H1 (cell line): ENCODE results near the gene GRIP1. TPM values are rescaled to one million over a fixed set of nuclear protein-coding genes. Genes with fewer than 3 reads are reported as not detected.

Source experiments
- CTCF ChIA-PET: fragments of 300-600 bp; sonication (Branson Sonifier 250); formaldehyde crosslinking; loops from one replicate; lab custom pipeline; 2021; ENCODE audit not compliant: partially characterized antibody; lab: Charles Lee
- POLR2A ChIA-PET: fragments of 300-600 bp; sonication (Branson Sonifier 250); formaldehyde crosslinking; loops from one replicate; lab custom pipeline; 2021; ENCODE audit warnings: inconsistent platforms; ENCODE audit not compliant: partially characterized antibody; lab: Charles Lee
- DNase-seq, 2 experiments: peaks; one replicate each; pipeline versions ENCODE4 v3.0.0 to v3.0.0-alpha.2; 2010 to 2022; ENCODE audit warnings: low spot score in 2 of 2, low read depth in 1 of 2, mixed read lengths in 1 of 2
- FAIRE-seq: peaks from 2 replicates; lab custom pipeline; 2011; peaks lifted over from hg19 to GRCh38; lab: Jason Lieb, UNC
- H2AFZ ChIP-seq: 2 replicates; pipeline ENCODE4 v1.8.1; 2012; ENCODE audit warnings: low read length, inconsistent platforms
- H2AK5ac ChIP-seq: 2 replicates; pipeline ENCODE4 v1.6.1; 2013; ENCODE audit warnings: low read depth, low read length
- H2BK120ac ChIP-seq: replicated peaks from 2 replicates; pipeline ENCODE3; 2013; ENCODE audit warnings: low read depth, low read length, inconsistent platforms
- H2BK12ac ChIP-seq: 2 replicates; pipeline ENCODE4 v1.6.1; 2013; ENCODE audit warnings: low read depth, low read length
- H2BK15ac ChIP-seq: 2 replicates; pipeline ENCODE4 v1.6.1; 2013; ENCODE audit warnings: low read length
- H2BK20ac ChIP-seq: 2 replicates; pipeline ENCODE4 v1.6.1; 2013; ENCODE audit warnings: low read length
- H2BK5ac ChIP-seq: 2 replicates; pipeline ENCODE4 v1.6.1; 2013; ENCODE audit warnings: low read depth, low read length
- H3K14ac ChIP-seq: 2 replicates; pipeline ENCODE4 v1.6.1; 2013; ENCODE audit warnings: inconsistent platforms; ENCODE audit not compliant: insufficient read length
- H3K18ac ChIP-seq: 2 replicates; pipeline ENCODE4 v1.6.1; 2013; ENCODE audit warnings: low read length; ENCODE audit errors: extremely low read depth
- H3K23ac ChIP-seq: 2 replicates; pipeline ENCODE4 v1.6.1; 2013; ENCODE audit warnings: inconsistent platforms; ENCODE audit not compliant: insufficient read length
- H3K23me2 ChIP-seq: 2 replicates; pipeline ENCODE4 v1.6.1; 2013; ENCODE audit warnings: low read depth, low read length
- H3K27ac ChIP-seq: 2 replicates; pipeline ENCODE4 v1.6.1; 2011; ENCODE audit warnings: low read depth, low read length, inconsistent platforms
- H3K27me3 ChIP-seq, 4 experiments: replicated peaks in 1 of 4; 1 replicate in 1 of 4; 2 replicates in 3 of 4; pipeline versions ENCODE4 v1.6.1 to v1.8.1; 2011 to 2013; ENCODE audit warnings: low read length in 3 of 4, mild to moderate bottlenecking in 3 of 4, inconsistent platforms in 2 of 4, mixed read lengths in 2 of 4, moderate library complexity in 1 of 4; ENCODE audit not compliant: control insufficient read depth in 3 of 4, insufficient read depth in 3 of 4; ENCODE audit errors: extremely low read depth in 1 of 4
- H3K36me3 ChIP-seq, 4 experiments: 2 replicates each; pipeline versions ENCODE4 v1.6.1 to v1.8.1; 2011 to 2013; ENCODE audit warnings: mild to moderate bottlenecking in 4 of 4, low read length in 3 of 4, moderate library complexity in 2 of 4, control low read depth in 1 of 4, inconsistent platforms in 1 of 4; ENCODE audit not compliant: insufficient read depth in 4 of 4, control insufficient read depth in 2 of 4
- H3K4ac ChIP-seq: replicated peaks from 2 replicates; pipeline ENCODE3; 2013; ENCODE audit warnings: low read length, low read depth, mixed read lengths, inconsistent platforms; ENCODE audit not compliant: insufficient read length
- H3K4me1 ChIP-seq, 4 experiments: replicated peaks in 1 of 4; 1 replicate in 1 of 4; 2 replicates in 3 of 4; pipeline versions ENCODE4 v1.6.1 to v1.8.1; 2011 to 2013; ENCODE audit warnings: low read length in 3 of 4, inconsistent platforms in 2 of 4, mixed read lengths in 1 of 4; ENCODE audit not compliant: insufficient read depth in 4 of 4, control insufficient read depth in 3 of 4
- H3K4me2 ChIP-seq, 2 experiments: 2 replicates each; pipeline versions ENCODE4 v1.6.1 to v1.8.1; 2011 to 2013; ENCODE audit warnings: low read depth in 2 of 2, low read length in 2 of 2, control low read depth in 1 of 2, inconsistent platforms in 1 of 2, mild to moderate bottlenecking in 1 of 2; ENCODE audit not compliant: insufficient read depth in 1 of 2
- H3K4me3 ChIP-seq, 4 experiments: fragments of 200-600, 300-600 bp in 1 of 4; sonication (generic), shearing (Covaris generic), sonication (Bioruptor Twin) in 1 of 4; 2 replicates each; pipeline versions ENCODE4 v1.5.1 to v1.8.1; 2011 to 2016; ENCODE audit warnings: low read length in 4 of 4, low read depth in 3 of 4, control low read depth in 2 of 4, inconsistent platforms in 2 of 4, mild to moderate bottlenecking in 2 of 4, mixed read lengths in 1 of 4, moderate library complexity in 1 of 4; ENCODE audit not compliant: insufficient read depth in 2 of 4; ENCODE audit errors: extremely low read depth in 1 of 4
- H3K56ac ChIP-seq: replicated peaks from 2 replicates; pipeline ENCODE3; 2013; ENCODE audit warnings: low read depth, mild to moderate bottlenecking, mixed read lengths, low read length, inconsistent platforms; ENCODE audit not compliant: insufficient read length
- H3K79me1 ChIP-seq: 2 replicates; pipeline ENCODE4 v1.6.1; 2013; ENCODE audit warnings: low read depth, low read length, control low read depth
- H3K79me2 ChIP-seq, 2 experiments: 2 replicates each; pipeline versions ENCODE4 v1.6.1 to v1.8.1; 2012 to 2013; ENCODE audit warnings: low read length in 2 of 2, mild to moderate bottlenecking in 2 of 2, inconsistent platforms in 1 of 2; ENCODE audit not compliant: insufficient read depth in 2 of 2, control insufficient read depth in 1 of 2
- H3K9ac ChIP-seq, 4 experiments: replicated peaks in 1 of 4; 1 replicate in 1 of 4; 2 replicates in 3 of 4; pipeline versions ENCODE4 v1.6.1 to v1.8.1; 2011 to 2013; ENCODE audit warnings: low read depth in 3 of 4, low read length in 3 of 4, control low read depth in 2 of 4, mild to moderate bottlenecking in 2 of 4, moderate library complexity in 2 of 4, inconsistent platforms in 1 of 4; ENCODE audit errors: extremely low read depth in 1 of 4
- H3K9me3 ChIP-seq, 2 experiments: 2 replicates each; pipeline versions ENCODE4 v1.6.1 to v1.8.1; 2012 to 2013; ENCODE audit warnings: mild to moderate bottlenecking in 2 of 2, moderate library complexity in 2 of 2, control low read depth in 1 of 2, inconsistent platforms in 1 of 2, low read depth in 1 of 2, low read length in 1 of 2, mixed read lengths in 1 of 2; ENCODE audit not compliant: insufficient read depth in 2 of 2
- H4K20me1 ChIP-seq, 2 experiments: replicated peaks in 1 of 2; 2 replicates each; pipeline versions ENCODE3 to v1.8.1; 2011 to 2013; ENCODE audit warnings: inconsistent platforms in 2 of 2, low read length in 2 of 2, mild to moderate bottlenecking in 1 of 2; ENCODE audit not compliant: insufficient read depth in 2 of 2, control insufficient read depth in 1 of 2
- H4K5ac ChIP-seq: 2 replicates; pipeline ENCODE4 v1.6.1; 2013; ENCODE audit warnings: low read length, low read depth, mixed read lengths, inconsistent platforms; ENCODE audit not compliant: insufficient read length
- H4K8ac ChIP-seq: 2 replicates; pipeline ENCODE4 v1.8.0; 2013; ENCODE audit warnings: mild to moderate bottlenecking, moderate library complexity, low read length, inconsistent platforms; ENCODE audit not compliant: insufficient read depth; ENCODE audit errors: extremely low read depth
- H4K91ac ChIP-seq: replicated peaks from 2 replicates; pipeline ENCODE3; 2013; ENCODE audit warnings: low read length, mixed read lengths, inconsistent platforms; ENCODE audit not compliant: insufficient read length
- CBX5 ChIP-seq: fragments of 300-800, 300-1000 bp; sonication (generic); IDR thresholded peaks from 2 replicates; pipeline ENCODE4 v1.7.1; 2016; ENCODE audit warnings: antibody characterized with exemption, low read length, low read depth
- CEBPB ChIP-seq: IDR thresholded peaks from 2 replicates; pipeline ENCODE4 v1.6.1; 2012; ENCODE audit warnings: low read depth, low read length
- CHD2 ChIP-seq: IDR thresholded peaks from 2 replicates; pipeline ENCODE4 v1.6.1; 2012; ENCODE audit warnings: low read length, improper control_type of control experiment
- CTBP2 ChIP-seq: IDR thresholded peaks from 2 replicates; pipeline ENCODE4 v1.7.0; 2011; ENCODE audit warnings: borderline replicate concordance, mild to moderate bottlenecking, moderate library complexity, mixed read lengths, low read length; ENCODE audit not compliant: insufficient read depth, insufficient read length
- CTCF ChIP-seq, 3 experiments: IDR thresholded peaks; 1 replicate in 2 of 3; 2 replicates in 1 of 3; pipeline versions ENCODE4 v1.5.1 to v1.6.1; 2011; ENCODE audit warnings: low read length in 3 of 3, mild to moderate bottlenecking in 3 of 3, inconsistent platforms in 2 of 3, low read depth in 1 of 3, moderate library complexity in 1 of 3; ENCODE audit not compliant: insufficient read depth in 1 of 3; ENCODE audit errors: control extremely low read depth in 1 of 3
- GABPA ChIP-seq: IDR thresholded peaks from 2 replicates; pipeline ENCODE4 v1.6.1; 2011; ENCODE audit warnings: mild to moderate bottlenecking, low read length, moderate library complexity, borderline replicate concordance; ENCODE audit not compliant: insufficient read depth
- NANOG ChIP-seq: IDR thresholded peaks from 2 replicates; pipeline ENCODE4 v1.6.1; 2011; ENCODE audit warnings: low read length, low read depth, mild to moderate bottlenecking, inconsistent platforms; ENCODE audit not compliant: insufficient read depth, poor library complexity, severe bottlenecking
- SIRT6 ChIP-seq: IDR thresholded peaks from one replicate; pipeline ENCODE4 v1.7.1; 2012; ENCODE audit warnings: low read length, inconsistent platforms
- WGBS, 2 experiments: shearing (Covaris generic) in 1 of 2; methylation state at CpG; one replicate each; pipeline versions ENCODE4 v1.1.6 to v1.1.7; 2013 to 2015; ENCODE audit warnings: low lambda C conversion rate in 2 of 2, mixed read lengths in 2 of 2, inconsistent platforms in 1 of 2, low coverage in 1 of 2, missing lambda C conversion rate in 1 of 2; ENCODE audit not compliant: insufficient replicate concordance in 2 of 2, insufficient coverage in 1 of 2, insufficient read length in 1 of 2; ENCODE audit errors: extremely low coverage in 1 of 2, missing lambda C conversion rate in 1 of 2; 5-methylcytosine and 5-hydroxymethylcytosine counted together
- polyA plus RNA-seq, 7 experiments: library from polyadenylated mRNA; depleted of rRNA in 3 of 7; stranded (reverse) in 5 of 7; unstranded in 2 of 7; fragments of >200 nt in 5 of 7; fragments of 200-250 nt in 2 of 7; gene quantifications; 1 replicate in 5 of 7; 2 replicates in 1 of 7; 4 replicates in 1 of 7; pipeline versions ENCODE4 v1.2.1 to v1.2.3, GENCODE V29; 2011 to 2013; ENCODE audit warnings: missing spikeins in 2 of 7, mixed read lengths in 2 of 7
- total RNA-seq: library from RNA; stranded (reverse); fragmentation: NEBNext Ultra II Directional; extraction: Animal tissue kit (Norgen Biotek cat#: 25700); gene quantifications from 2 replicates; pipeline ENCODE4 v1.2.1, GENCODE V29; 2021

GRIP1 gene
- total and polyA plus RNA-seq, 2 of the 8 experiments (the other 6 are each of a cell fraction or from before 2014, with no cell fraction given), result 4.5 to 27.3 TPM

DNA sequence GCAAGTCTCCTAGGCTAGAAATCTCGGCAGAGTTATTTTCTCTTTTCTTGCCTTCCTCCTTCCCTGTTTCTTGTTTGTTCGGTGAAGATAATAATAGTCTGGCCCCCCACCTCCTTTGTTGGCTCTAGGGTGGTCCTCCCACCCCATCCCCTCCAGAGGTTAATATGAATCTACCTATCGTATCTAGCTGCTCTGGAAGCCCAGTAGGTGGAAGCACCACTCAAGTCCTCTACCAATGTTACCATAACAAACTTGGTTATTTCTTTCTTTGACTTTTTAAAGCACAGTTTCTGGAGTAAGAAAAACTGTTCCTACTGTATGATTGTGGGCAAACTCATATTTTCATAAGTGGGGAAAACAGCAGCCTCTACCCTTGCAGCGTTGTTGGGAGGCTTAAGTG lies 19.7 kb upstream of the GRIP1 start:
- CTCF ChIA-PET, result interaction anchor here (0.5 to 8.3 kb wide), 12 partner anchors 10 to 733 kb away, joined by 3 to 72 read pairs (median 3); no protein-coding TSS in a partner anchor
- Histone ChIP-seq H3K79me1 (no peaks in the 10 kb centered on the region), H3K27ac (no peak overlapping the region), H3K18ac (no peak overlapping the region), H3K9ac (no peak overlapping the region), H3K36me3 (no peaks in the 10 kb centered on the region), H3K23ac (no peak overlapping the region), H4K20me1 (no peaks in the 10 kb centered on the region), H4K8ac (no peak overlapping the region), H3K14ac (no peak overlapping the region), H3K56ac (no peak overlapping the region), H3K23me2 (no peaks in the 10 kb centered on the region; the same call in 1 of the 2 replicates), H4K91ac (no peak overlapping the region), H3K4me1 (peaks cover 0 to 3% (median 1%) of the 10 kb centered on the region in 4 experiments; a peak in 2 of 7 replicates), H3K27me3 (peaks cover 0 to 2% (median 0%) of the 10 kb centered on the region in 4 experiments; a peak in 2 of 7 replicates), H2BK20ac (no peak overlapping the region), H2BK12ac (no peak overlapping the region), H3K79me2 (0 out of 4 replicates have a peak, but pooled peaks cover 0 to 3% of the 10 kb centered on the region in 2 experiments), H4K5ac (no peak overlapping the region), H2BK15ac (no peak overlapping the region), H2BK5ac (no peak overlapping the region), H2BK120ac (no peak overlapping the region), H3K4me3 (no peak overlapping the region), H2AFZ (no peak overlapping the region), H2AK5ac (no peak overlapping the region), H3K4ac (no peak overlapping the region), H3K9me3 (no peaks in the 10 kb centered on the region), H3K4me2 (no peak overlapping the region)
- TF ChIP-seq SIRT6, result no peak
- TF ChIP-seq GABPA, result no peak
- TF ChIP-seq CTBP2, result no peak
- no peak for TF ChIP-seq NANOG
- TF ChIP-seq CBX5, result no peak
- no peak for TF ChIP-seq CEBPB
- TF ChIP-seq CHD2, result no peak
- TF ChIP-seq CTCF (IDR thresholded peaks at IDR 0.05; ENCODE audit: control extremely low read depth in 1 of 3, insufficient read depth in 1 of 3, low read depth in 1 of 3, low read length in 3 of 3), result peak in 2 of 3 experiments; percentile 9 to 15; a peak in 2 of 4 replicates
- DNase-seq (no peak), FAIRE-seq (no peak)
- POLR2A ChIA-PET, result no interaction called here
- 93% methylated on average over 4 of the region's 4 CpGs; no CpG with 5 or more reads in 1 of the 2 experiments for WGBS, 2 experiments
